Astrocyte (in vitro differentiated cells and primary cell): ENCODE results near the gene VSIG8. TPM values are rescaled to one million over a fixed set of nuclear protein-coding genes. Genes with fewer than 3 reads are reported as not detected.

Source experiments
- DNase-seq: peaks from one replicate; pipeline ENCODE4 v3.0.0-alpha.2; 2010; ENCODE audit warnings: low read depth
- FAIRE-seq: peaks from 2 replicates; lab custom pipeline; 2011; peaks lifted over from hg19 to GRCh38; lab: Jason Lieb, UNC
- H2AFZ ChIP-seq: 2 replicates; pipeline ENCODE4 v1.6.0; 2012; ENCODE audit warnings: low read depth, low read length, inconsistent platforms
- H3K27ac ChIP-seq: 2 replicates; pipeline ENCODE4 v1.5.1; 2011; ENCODE audit warnings: low read depth, low read length, inconsistent platforms
- H3K27me3 ChIP-seq: 2 replicates; pipeline ENCODE4 v1.6.0; 2011; ENCODE audit warnings: low read length, inconsistent platforms; ENCODE audit not compliant: insufficient read depth
- H3K36me3 ChIP-seq: 2 replicates; pipeline ENCODE4 v1.5.1; 2011; ENCODE audit warnings: low read length, inconsistent platforms; ENCODE audit not compliant: insufficient read depth
- H3K4me1 ChIP-seq: 2 replicates; pipeline ENCODE4 v1.5.1; 2011; ENCODE audit warnings: low read length, inconsistent platforms; ENCODE audit not compliant: insufficient read depth
- H3K4me2 ChIP-seq: 2 replicates; pipeline ENCODE4 v1.6.0; 2012; ENCODE audit warnings: low read length, inconsistent platforms
- H3K4me3 ChIP-seq: 2 replicates; pipeline ENCODE4 v1.5.1; 2011; ENCODE audit warnings: low read depth, mild to moderate bottlenecking, low read length, inconsistent platforms; ENCODE audit not compliant: insufficient read depth
- H3K79me2 ChIP-seq: 2 replicates; pipeline ENCODE4 v1.6.0; 2012; ENCODE audit warnings: mild to moderate bottlenecking, low read length, inconsistent platforms; ENCODE audit not compliant: insufficient read depth
- H3K9ac ChIP-seq: 2 replicates; pipeline ENCODE4 v1.6.0; 2012; ENCODE audit warnings: mild to moderate bottlenecking, low read length, inconsistent platforms
- H3K9me3 ChIP-seq: 2 replicates; pipeline ENCODE4 v1.5.1; 2012; ENCODE audit warnings: low read depth, mild to moderate bottlenecking, low read length, inconsistent platforms; ENCODE audit not compliant: insufficient read depth
- H4K20me1 ChIP-seq: 2 replicates; pipeline ENCODE4 v1.6.0; 2012; ENCODE audit warnings: low read length, inconsistent platforms; ENCODE audit not compliant: insufficient read depth
- H3K27ac Mint-ChIP-seq: one replicate; pipeline ENCODE4 v1.8.0; 2021; ENCODE audit warnings: mild to moderate bottlenecking, mixed read lengths; ENCODE audit not compliant: unreplicated experiment
- H3K27me3 Mint-ChIP-seq: one replicate; pipeline ENCODE4 v1.8.0; 2021; ENCODE audit warnings: low read depth, mixed read lengths; ENCODE audit not compliant: unreplicated experiment
- H3K36me3 Mint-ChIP-seq: one replicate; pipeline ENCODE4 v1.8.0; 2021; ENCODE audit warnings: low read depth, mixed read lengths; ENCODE audit not compliant: unreplicated experiment
- H3K4me1 Mint-ChIP-seq: one replicate; pipeline ENCODE4 v1.8.0; 2021; ENCODE audit warnings: low read depth, mixed read lengths; ENCODE audit not compliant: unreplicated experiment
- H3K4me3 Mint-ChIP-seq: one replicate; pipeline ENCODE4 v1.8.0; 2021; ENCODE audit warnings: mild to moderate bottlenecking, moderate library complexity, mixed read lengths; ENCODE audit not compliant: unreplicated experiment
- H3K9me3 Mint-ChIP-seq: one replicate; pipeline ENCODE4 v1.8.0; 2021; ENCODE audit warnings: mild to moderate bottlenecking, mixed read lengths; ENCODE audit not compliant: unreplicated experiment
- EZH2 ChIP-seq: IDR thresholded peaks from 2 replicates; pipeline ENCODE4 v1.6.1; 2012; ENCODE audit warnings: mild to moderate bottlenecking, low read length, inconsistent platforms; ENCODE audit not compliant: insufficient read depth
- total RNA-seq: library from RNA; stranded (reverse); gene quantifications from 2 replicates; pipeline ENCODE4 v1.2.1, GENCODE V29; 2021
- TF ChIP-seq, protein P1 (sequence below): IDR thresholded peaks from 2 replicates; pipeline ENCODE4 v1.5.1; 2011; ENCODE audit warnings: low read depth, mild to moderate bottlenecking, inconsistent platforms, low read length, moderate library complexity; ENCODE audit not compliant: insufficient read depth

Gene VSIG8
- total RNA-seq, 1 donor from 2014 or later = not detected

GRCh38 chr1:159869607-159870006 is 7.2 kb upstream of the VSIG8 start:
- no peak for FAIRE-seq

DNA sequence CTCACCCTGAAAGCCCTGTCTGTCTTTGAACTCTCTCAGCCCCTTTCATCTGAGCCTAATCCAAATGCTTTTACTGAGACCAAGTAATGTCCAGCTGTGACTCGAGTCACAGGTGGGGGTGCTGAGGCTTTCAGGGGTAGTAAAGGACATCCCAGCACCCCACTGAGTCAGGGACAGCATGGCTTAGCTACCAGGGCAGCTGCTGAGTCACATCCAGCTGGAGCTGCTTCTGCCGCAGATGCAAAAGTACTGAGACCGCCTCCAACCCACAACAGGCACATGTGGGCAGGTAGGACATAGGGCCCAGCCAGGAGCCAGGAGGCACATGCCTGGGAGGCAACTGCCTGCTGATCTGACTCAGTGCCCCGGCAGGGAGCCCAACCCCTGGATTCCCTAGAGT is 6.7 kb upstream of the VSIG8 start:
- DNase-seq (peak; percentile 76), FAIRE-seq (no peak)

More at GRCh38 chr1:159869607-159870006, 7.2 kb upstream of the VSIG8 start:
- H2AFZ ChIP-seq = no peak overlapping the region
- H3K79me2 ChIP-seq = no peaks in the 10 kb centered on the region
- no peak overlapping the region for H3K4me3 Mint-ChIP-seq
- H3K4me3 ChIP-seq = no peak overlapping the region
- no peaks in the 10 kb centered on the region for H3K27me3 ChIP-seq
- H3K36me3 Mint-ChIP-seq = peaks cover 14% of the 10 kb centered on the region
- H3K9me3 Mint-ChIP-seq = peaks cover 2% of the 10 kb centered on the region
- TF ChIP-seq EZH2 = no peak
- TF ChIP-seq, protein P1, sequence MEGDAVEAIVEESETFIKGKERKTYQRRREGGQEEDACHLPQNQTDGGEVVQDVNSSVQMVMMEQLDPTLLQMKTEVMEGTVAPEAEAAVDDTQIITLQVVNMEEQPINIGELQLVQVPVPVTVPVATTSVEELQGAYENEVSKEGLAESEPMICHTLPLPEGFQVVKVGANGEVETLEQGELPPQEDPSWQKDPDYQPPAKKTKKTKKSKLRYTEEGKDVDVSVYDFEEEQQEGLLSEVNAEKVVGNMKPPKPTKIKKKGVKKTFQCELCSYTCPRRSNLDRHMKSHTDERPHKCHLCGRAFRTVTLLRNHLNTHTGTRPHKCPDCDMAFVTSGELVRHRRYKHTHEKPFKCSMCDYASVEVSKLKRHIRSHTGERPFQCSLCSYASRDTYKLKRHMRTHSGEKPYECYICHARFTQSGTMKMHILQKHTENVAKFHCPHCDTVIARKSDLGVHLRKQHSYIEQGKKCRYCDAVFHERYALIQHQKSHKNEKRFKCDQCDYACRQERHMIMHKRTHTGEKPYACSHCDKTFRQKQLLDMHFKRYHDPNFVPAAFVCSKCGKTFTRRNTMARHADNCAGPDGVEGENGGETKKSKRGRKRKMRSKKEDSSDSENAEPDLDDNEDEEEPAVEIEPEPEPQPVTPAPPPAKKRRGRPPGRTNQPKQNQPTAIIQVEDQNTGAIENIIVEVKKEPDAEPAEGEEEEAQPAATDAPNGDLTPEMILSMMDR = no peak
- peaks cover 51% of the 10 kb centered on the region for H3K4me1 Mint-ChIP-seq
- no peak overlapping the region for H3K27ac ChIP-seq
- peak overlapping the region; percentile 59 for H3K27ac Mint-ChIP-seq
- H3K9ac ChIP-seq = no peak overlapping the region
- H3K4me2 ChIP-seq = peak overlapping the region; percentile 63
- no peaks in the 10 kb centered on the region for H3K36me3 ChIP-seq
- peaks cover 4% of the 10 kb centered on the region for H3K27me3 Mint-ChIP-seq
- no peak for DNase-seq
- H3K4me1 ChIP-seq = peaks cover 14% of the 10 kb centered on the region
- H4K20me1 ChIP-seq = no peaks in the 10 kb centered on the region
- no peaks in the 10 kb centered on the region for H3K9me3 ChIP-seq

GRCh38 chr1:159868766-159869165 is 6.3 kb upstream of the VSIG8 start:
- H3K27ac Mint-ChIP-seq = peak overlapping the region; percentile 77
- Histone ChIP-seq H2AFZ (no peak overlapping the region), H4K20me1 (no peaks in the 10 kb centered on the region), H3K4me2 (peak overlapping the region; percentile 63), H3K9ac (peak overlapping the region; percentile 4), H3K79me2 (no peaks in the 10 kb centered on the region), H3K9me3 (no peaks in the 10 kb centered on the region), H3K36me3 (no peaks in the 10 kb centered on the region), H3K4me3 (no peak overlapping the region), H3K27me3 (no peaks in the 10 kb centered on the region), H3K27ac (no peak overlapping the region), H3K4me1 (peaks cover 14% of the 10 kb centered on the region)
- DNase-seq (no peak), FAIRE-seq (no peak)
- H3K9me3 Mint-ChIP-seq = peaks cover 2% of the 10 kb centered on the region
- TF ChIP-seq, protein P1 = no peak
- TF ChIP-seq EZH2 = no peak
- peaks cover 14% of the 10 kb centered on the region for H3K36me3 Mint-ChIP-seq
- peaks cover 7% of the 10 kb centered on the region for H3K27me3 Mint-ChIP-seq
- H3K4me3 Mint-ChIP-seq = peak overlapping the region; percentile 54
- peaks cover 48% of the 10 kb centered on the region for H3K4me1 Mint-ChIP-seq

More for the DNA sequence above, 6.7 kb upstream of the VSIG8 start:
- no peak overlapping the region for H2AFZ ChIP-seq
- Mint-ChIP-seq H3K27me3 (peaks cover 5% of the 10 kb centered on the region), H3K9me3 (peaks cover 2% of the 10 kb centered on the region), H3K4me3 (peak overlapping the region; percentile 54), H3K36me3 (peaks cover 14% of the 10 kb centered on the region), H3K4me1 (peaks cover 49% of the 10 kb centered on the region), H3K27ac (peak overlapping the region; percentile 77)
- H3K4me3 ChIP-seq = no peak overlapping the region
- no peaks in the 10 kb centered on the region for H4K20me1 ChIP-seq
- H3K4me2 ChIP-seq = peak overlapping the region; percentile 63
- H3K9ac ChIP-seq = peak overlapping the region; percentile 4
- no peaks in the 10 kb centered on the region for H3K9me3 ChIP-seq
- TF ChIP-seq, protein P1 = no peak
- no peak for TF ChIP-seq EZH2
- H3K79me2 ChIP-seq = no peaks in the 10 kb centered on the region
- H3K27ac ChIP-seq = no peak overlapping the region
- H3K27me3 ChIP-seq = no peaks in the 10 kb centered on the region
- no peaks in the 10 kb centered on the region for H3K36me3 ChIP-seq
- peaks cover 14% of the 10 kb centered on the region for H3K4me1 ChIP-seq
